GM06990 (cell line): ENCODE measurements around the gene STX1B.

Source experiments
- DNase-seq: peaks from one replicate; pipeline ENCODE4 v3.0.0-alpha.2; 2011; ENCODE audit not compliant: insufficient read length; ENCODE audit errors: extremely low read depth
- H3K27me3 ChIP-seq: replicated peaks from 2 replicates; pipeline ENCODE4 v1.6.0; 2011; ENCODE audit warnings: low read length; ENCODE audit not compliant: control insufficient read depth, insufficient read depth
- H3K36me3 ChIP-seq: 2 replicates; pipeline ENCODE4 v1.5.1; 2011; ENCODE audit warnings: low read length; ENCODE audit not compliant: control insufficient read depth, insufficient read depth
- H3K4me3 ChIP-seq: replicated peaks from 2 replicates; pipeline ENCODE4 v1.5.1; 2011; ENCODE audit warnings: low read depth, mild to moderate bottlenecking, control low read depth, low read length
- CTCF ChIP-seq: IDR thresholded peaks from 2 replicates; pipeline ENCODE4 v1.5.1; 2011; ENCODE audit warnings: low read length, control low read depth, mild to moderate bottlenecking, inconsistent platforms; ENCODE audit not compliant: insufficient read depth, poor library complexity, severe bottlenecking

Gene STX1B

DNA sequence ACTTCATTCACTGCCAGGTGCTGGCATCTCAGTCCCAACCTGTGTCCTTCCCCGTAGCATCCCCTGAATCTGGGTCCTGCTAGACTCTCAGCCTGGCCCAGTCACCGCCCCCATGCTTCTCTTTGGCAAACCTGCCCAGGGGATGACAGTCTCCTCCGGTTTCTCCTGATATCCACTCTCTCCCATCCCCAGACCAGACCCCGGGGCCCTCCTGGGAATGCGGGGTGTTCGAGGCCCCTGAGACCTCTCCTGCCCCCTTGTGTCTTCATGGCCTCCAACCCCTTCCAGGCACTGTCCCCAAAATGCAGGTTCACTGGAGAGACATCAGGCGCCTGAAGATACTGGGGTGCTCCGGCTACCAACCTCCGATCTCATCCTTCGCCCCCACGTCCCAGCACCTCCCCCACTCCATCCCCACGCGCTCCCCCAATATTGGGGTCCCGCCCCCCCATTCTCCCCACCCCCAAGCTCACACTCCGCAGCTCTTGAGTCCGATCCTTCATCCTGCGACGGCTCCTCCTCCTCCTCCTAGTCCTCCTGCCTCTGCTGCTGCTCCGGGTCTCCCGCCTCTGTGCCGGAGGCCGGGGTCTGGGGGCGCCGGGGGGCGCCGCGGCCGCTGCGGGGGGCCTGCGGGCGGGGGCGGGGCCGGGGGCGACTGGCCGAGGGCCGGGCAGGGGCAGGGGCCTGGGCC, 399 bp downstream of the STX1B start:
- H3K4me3 ChIP-seq: no peak overlapping the region
- no peaks in the 10 kb centered on the region for H3K36me3 ChIP-seq
- H3K27me3 ChIP-seq: peaks cover 5% of the 10 kb centered on the region
- no peak for DNase-seq
- TF ChIP-seq CTCF: peak; percentile 16

DNA sequence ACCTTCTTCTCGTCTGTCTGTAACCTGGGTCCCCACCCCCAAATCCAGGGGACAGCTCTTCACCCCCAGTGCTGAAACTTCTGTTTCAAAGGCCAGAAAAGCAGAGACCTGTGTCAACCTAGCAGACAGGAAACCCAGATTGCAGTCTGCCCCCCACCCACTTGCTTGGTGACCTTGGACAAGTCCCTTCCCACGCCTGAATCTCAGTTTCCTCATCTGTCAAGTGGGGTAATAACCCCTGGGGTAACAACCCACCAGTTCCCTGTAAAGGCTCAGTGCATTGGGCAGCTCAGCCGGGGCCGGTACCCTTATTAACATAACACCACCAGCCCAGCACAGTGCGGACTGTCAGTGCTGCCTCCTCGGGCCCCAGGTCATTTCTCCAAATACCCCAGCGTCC, 1.3 kb downstream of the STX1B start:
- Histone ChIP-seq H3K36me3 (no peaks in the 10 kb centered on the region), H3K4me3 (no peak overlapping the region), H3K27me3 (peaks cover 5% of the 10 kb centered on the region)
- no peak for DNase-seq
- no peak for TF ChIP-seq CTCF

DNA sequence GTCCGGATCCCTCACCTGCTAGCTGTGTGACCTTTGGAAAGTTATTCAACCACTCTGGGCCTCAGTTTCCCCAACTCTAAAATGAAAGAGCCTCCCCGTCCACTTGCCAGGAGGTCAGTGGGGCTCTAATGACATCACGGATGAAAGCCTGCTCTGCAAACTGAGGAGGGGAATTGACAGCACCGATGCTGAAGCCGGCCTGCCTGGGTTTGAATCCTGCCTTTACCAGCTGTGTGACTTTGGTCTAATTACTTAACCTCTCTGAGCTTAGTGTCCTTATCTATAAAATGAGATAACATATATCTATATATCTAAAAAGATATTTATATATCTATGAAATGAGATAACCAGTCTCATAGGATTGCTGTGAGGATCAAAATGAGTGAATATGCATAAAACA, 1.9 kb downstream of the STX1B start:
- DNase-seq: no peak
- no peak for TF ChIP-seq CTCF
- Histone ChIP-seq H3K36me3 (no peaks in the 10 kb centered on the region), H3K27me3 (peaks cover 5% of the 10 kb centered on the region), H3K4me3 (no peak overlapping the region)

GRCh38 chr16:31008149-31008548, 2.3 kb downstream of the STX1B start:
- H3K27me3 ChIP-seq: peaks cover 5% of the 10 kb centered on the region
- H3K4me3 ChIP-seq: no peak overlapping the region
- no peak for TF ChIP-seq CTCF

GRCh38 chr16:31007684-31008083, 2.8 kb downstream of the STX1B start:
- Histone ChIP-seq H3K4me3 (no peak overlapping the region), H3K36me3 (no peaks in the 10 kb centered on the region), H3K27me3 (peaks cover 5% of the 10 kb centered on the region)
- DNase-seq: no peak
- no peak for TF ChIP-seq CTCF

More at GRCh38 chr16:31008149-31008548, 2.3 kb downstream of the STX1B start:
- H3K36me3 ChIP-seq: no peaks in the 10 kb centered on the region
- no peak for DNase-seq

DNA sequence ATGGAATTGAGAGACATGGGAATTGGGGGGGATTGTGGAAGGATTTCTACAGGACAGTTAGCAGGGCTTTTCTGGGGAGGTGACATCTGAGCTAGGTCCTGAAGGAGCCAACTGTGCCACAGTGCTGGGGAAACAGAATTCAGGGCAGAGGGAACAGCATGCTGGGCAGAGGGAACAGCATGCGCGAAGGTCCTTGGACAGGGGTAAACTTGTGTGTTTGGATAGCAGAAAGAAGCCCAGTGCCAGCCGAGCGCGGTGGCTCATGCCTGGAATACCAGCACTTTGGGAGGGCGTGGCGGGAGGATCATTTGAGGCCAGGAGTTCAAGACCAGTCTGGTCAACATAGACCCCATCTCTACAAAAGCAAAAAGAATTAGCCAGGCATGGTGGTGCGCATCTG, 3.8 kb downstream of the STX1B start:
- no peaks in the 10 kb centered on the region for H3K36me3 ChIP-seq
- no peak overlapping the region for H3K4me3 ChIP-seq
- no peak for DNase-seq
- no peak for TF ChIP-seq CTCF
- peaks cover 3% of the 10 kb centered on the region; the same call in 1 of the 2 replicates for H3K27me3 ChIP-seq
